SK-N-SH (cell line): ENCODE results near the gene MAML3.

Source experiments
- CHD2 ChIP-seq: fragments of 150-350 bp; IDR thresholded peaks from 2 replicates; pipeline ENCODE4 v1.6.1; 2018; ENCODE audit warnings: low read length; ENCODE audit not compliant: partially characterized antibody
- EZH2phosphoT487 ChIP-seq: fragments of 200-600 bp; sonication (generic); IDR thresholded peaks from 2 replicates; pipeline ENCODE4 v1.6.1; 2017; ENCODE audit warnings: low read depth, mixed run types, mild to moderate bottlenecking, antibody characterized with exemption, moderate library complexity, borderline replicate concordance
- RAD21 ChIP-seq: IDR thresholded peaks from 2 replicates; pipeline ENCODE4 v1.6.1; 2012; ENCODE audit warnings: mild to moderate bottlenecking, low read length
- REST ChIP-seq: IDR thresholded peaks from 2 replicates; pipeline ENCODE4 v1.6.1; 2012; ENCODE audit warnings: mild to moderate bottlenecking, low read depth, low read length, moderate library complexity
- TF ChIP-seq, protein P1 (sequence below): fragments of 200-600 bp; sonication (generic); IDR thresholded peaks from 2 replicates; pipeline ENCODE4 v1.6.1; 2017; ENCODE audit warnings: antibody characterized with exemption, mild to moderate bottlenecking, moderate library complexity

DNA sequence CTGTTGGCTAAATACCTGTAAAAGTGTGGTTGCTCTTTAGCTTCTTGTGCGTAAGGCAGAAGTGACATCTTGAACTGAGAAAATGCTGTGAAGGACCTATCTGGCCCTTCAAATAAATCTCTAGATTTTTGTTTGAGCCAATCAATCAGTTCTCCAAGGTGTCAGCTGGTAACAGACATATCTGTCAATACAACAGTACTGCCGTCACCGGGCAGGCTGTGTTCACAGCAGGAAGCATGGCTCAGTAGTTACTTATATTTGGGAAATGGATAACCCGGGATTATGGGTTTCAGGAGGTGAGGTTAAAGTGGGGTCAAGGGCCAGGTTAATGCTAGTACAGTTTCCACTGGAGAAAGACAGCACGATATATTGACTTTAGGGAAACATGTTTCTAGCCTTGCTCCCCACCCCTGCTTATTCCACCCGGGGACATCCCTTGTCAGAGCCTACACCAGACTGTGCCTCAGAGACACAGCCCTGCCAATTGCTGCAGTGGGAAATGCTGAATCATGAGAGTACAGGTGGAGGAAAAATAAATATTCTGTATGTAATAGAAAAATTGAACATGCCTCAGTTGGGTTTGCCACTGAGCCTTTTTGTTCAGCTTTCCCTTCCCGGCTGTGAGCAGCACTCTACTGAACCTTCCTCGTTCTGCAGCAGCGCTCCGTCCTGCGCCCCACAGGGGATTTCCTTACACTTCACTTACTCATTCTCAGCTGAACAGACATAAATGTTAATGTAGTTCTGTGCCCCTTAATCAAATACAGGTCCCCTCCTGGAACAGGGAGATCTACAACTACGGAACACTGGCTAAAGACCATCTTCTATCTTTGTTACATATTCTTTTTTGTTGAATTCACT lies 367.3 kb downstream of the MAML3 start:
- TF ChIP-seq REST (no peak), CHD2 (no peak), RAD21 (peak; percentile 32; the same call in 1 of the 2 replicates), EZH2phosphoT487 (no peak)
- TF ChIP-seq, protein P1, sequence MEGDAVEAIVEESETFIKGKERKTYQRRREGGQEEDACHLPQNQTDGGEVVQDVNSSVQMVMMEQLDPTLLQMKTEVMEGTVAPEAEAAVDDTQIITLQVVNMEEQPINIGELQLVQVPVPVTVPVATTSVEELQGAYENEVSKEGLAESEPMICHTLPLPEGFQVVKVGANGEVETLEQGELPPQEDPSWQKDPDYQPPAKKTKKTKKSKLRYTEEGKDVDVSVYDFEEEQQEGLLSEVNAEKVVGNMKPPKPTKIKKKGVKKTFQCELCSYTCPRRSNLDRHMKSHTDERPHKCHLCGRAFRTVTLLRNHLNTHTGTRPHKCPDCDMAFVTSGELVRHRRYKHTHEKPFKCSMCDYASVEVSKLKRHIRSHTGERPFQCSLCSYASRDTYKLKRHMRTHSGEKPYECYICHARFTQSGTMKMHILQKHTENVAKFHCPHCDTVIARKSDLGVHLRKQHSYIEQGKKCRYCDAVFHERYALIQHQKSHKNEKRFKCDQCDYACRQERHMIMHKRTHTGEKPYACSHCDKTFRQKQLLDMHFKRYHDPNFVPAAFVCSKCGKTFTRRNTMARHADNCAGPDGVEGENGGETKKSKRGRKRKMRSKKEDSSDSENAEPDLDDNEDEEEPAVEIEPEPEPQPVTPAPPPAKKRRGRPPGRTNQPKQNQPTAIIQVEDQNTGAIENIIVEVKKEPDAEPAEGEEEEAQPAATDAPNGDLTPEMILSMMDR = no peak
